ENCODE data around the gene SERPINB11.
"Not testable (repeated sequence)": the region's sequence is repeated elsewhere in the genome, so short reads cannot be mapped to it uniquely, and the experiment has no call there.

Gene SERPINB11, protein sequence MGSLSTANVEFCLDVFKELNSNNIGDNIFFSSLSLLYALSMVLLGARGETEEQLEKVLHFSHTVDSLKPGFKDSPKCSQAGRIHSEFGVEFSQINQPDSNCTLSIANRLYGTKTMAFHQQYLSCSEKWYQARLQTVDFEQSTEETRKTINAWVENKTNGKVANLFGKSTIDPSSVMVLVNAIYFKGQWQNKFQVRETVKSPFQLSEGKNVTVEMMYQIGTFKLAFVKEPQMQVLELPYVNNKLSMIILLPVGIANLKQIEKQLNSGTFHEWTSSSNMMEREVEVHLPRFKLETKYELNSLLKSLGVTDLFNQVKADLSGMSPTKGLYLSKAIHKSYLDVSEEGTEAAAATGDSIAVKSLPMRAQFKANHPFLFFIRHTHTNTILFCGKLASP

DNA sequence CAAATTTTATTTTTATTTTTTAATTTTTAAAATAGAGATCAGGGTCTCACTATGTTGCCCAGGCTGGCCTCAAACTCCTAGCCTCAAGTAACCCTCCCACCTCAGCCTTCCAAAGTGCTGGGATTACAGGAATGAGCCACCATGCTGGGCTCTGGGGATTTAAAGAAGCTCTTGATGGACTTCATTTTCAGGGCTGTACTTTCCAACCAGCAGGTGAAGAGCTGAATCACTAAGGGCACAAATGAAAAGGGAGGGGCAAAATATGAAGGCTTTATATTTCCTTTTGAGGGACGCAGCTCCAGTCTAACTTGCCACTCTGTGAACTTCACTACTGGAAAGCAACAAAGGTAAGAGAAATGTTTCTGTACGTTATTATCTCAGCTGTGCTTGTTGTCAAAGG is at the start of gene SERPINB11:
TSS of gene SERPINB11 (plus strand) at position 301 of the 400 bp plus-strand sequence. CDS start 7,234 bp downstream, outside the sequence.
- DNase-seq (ENCODE audit: low spot score) = no peak

DNA sequence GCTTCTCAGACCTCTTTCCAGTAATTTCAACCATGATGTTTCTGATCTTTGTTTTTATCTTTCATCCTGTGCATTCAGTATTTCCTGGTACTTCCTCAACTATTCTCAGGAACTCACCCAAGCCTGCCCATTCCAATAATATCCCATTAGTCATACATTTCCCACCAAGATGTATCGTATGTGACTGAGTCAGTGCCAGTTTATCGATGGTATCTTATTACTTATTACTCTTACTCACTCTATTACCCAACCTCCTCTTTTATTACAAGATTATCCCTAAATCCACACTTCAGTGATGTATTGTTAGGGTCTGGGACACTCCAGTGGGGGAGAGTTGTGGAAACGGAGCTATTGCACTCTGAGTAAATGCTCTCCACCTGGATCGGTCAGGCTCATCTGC is 43.8 kb upstream of the SERPINB11 start:
- DNase-seq (ENCODE audit: low spot score) = not testable (repeated sequence)

DNA sequence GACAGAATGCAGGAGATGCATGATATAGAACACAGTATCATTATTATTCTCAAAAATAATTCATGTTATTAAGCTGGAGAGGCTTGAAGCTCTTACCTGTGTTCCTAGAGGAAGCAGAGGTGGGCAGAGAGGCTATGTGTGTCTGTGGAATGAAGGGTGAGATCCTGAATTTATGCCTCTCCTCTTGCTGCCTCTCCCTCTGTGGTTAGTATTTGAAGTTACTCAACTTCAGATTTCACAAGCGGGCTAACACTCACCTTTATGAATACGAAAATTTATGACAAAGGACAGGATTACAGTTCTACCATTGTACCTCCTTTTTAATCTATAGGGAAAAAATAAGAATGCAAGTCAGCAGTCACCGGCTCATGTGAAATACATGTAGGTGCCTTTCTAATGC is 41.0 kb upstream of the SERPINB11 start, which contains the start of gene SERPINB3:
TSS of gene SERPINB3 (minus strand) at position 144 of the 400 bp plus-strand sequence. CDS start 677 bp downstream, outside the sequence.
- not testable (repeated sequence) for DNase-seq (ENCODE audit: low spot score)

DNA sequence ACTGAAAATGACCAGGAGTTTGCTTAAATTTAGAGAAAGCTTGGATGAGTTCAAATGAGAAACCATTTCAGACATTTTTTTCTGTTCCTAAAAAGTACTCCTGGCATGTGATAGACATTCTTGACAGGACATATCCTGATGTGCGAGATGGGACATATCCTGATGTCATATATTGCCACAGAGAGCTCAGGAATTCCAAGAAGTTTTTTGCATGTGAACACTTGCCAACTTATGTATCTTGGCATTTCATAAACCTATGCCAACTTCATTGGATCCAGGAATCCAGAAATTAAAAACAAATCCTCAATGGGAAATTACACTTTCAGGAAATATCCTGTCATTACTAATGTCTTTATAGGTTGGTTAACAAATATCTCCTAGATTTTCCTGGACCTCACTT is 38.2 kb upstream of the SERPINB11 start:
- no peak for DNase-seq (ENCODE audit: low spot score)

DNA sequence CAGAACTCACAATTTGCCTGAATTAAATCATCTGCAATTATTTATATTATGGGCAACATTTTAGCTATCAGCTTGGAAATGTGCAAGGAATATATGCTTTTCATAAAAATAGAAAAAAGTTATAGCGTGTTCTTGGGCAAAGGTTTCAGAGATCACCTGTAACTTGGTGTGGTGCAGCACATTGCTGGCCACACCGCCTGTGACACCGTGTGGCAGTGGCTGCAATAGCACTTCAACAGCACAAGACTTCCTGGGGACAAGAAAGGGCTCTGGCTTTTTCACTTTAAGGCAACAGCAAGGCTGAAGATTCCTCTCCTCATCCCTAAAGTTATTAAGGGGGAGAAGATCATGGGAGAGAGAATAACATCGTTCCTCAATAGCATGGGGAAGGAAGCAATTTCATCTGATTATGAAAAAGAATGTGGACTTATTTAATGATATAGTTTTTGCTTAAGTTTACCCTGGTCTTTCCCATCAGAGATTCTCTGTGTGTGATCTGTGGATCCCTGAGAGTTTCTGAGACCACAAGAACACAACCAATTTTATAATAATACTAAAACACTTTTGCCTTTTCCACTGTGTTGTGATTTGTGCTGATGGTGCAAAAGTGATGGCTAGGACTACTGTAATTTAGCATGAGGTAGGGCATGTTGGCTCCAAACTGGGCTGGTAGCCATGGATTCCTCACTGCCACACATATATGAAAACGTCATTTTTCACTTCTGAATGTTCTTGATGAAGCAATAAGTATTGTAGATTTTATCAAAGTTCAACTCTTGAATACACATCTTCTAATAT is 26.0 kb upstream of the SERPINB11 start:
- DNase-seq (ENCODE audit: low spot score) = no peak

DNA sequence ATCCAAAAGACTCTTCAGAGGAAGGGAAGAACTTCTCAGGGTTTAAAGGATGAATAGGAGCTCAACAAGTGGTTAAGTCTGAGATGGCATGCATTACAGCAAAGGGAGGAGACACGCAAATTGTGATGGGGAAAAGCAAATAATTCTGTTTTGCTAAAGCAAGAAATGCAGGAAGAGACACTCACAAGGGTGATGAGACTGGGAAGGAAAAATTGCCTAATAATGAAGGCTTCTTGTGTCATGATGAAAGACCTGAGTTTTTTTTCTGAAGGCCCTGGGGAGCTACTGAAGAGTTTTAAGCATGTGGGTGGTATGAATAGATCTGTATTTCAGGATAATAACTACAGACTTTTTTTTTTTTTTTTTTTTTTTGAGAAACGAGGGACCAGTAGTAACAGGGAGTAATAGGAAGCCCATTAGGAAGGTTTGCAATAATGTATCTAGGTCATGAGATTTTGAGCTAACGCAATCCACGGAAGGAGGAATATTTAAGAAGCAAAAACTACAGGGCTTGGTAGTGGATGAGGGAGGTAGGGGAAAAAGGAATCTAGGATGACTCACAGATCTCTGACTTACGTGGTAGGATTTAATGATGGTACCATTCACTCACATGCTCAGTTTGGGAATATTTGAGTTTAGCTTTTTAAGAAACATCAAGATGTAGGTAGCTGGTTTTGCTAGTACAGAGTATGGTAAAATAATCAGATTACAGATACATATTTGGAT is 25.1 kb upstream of the SERPINB11 start:
- DNase-seq (ENCODE audit: low spot score) = no peak

DNA sequence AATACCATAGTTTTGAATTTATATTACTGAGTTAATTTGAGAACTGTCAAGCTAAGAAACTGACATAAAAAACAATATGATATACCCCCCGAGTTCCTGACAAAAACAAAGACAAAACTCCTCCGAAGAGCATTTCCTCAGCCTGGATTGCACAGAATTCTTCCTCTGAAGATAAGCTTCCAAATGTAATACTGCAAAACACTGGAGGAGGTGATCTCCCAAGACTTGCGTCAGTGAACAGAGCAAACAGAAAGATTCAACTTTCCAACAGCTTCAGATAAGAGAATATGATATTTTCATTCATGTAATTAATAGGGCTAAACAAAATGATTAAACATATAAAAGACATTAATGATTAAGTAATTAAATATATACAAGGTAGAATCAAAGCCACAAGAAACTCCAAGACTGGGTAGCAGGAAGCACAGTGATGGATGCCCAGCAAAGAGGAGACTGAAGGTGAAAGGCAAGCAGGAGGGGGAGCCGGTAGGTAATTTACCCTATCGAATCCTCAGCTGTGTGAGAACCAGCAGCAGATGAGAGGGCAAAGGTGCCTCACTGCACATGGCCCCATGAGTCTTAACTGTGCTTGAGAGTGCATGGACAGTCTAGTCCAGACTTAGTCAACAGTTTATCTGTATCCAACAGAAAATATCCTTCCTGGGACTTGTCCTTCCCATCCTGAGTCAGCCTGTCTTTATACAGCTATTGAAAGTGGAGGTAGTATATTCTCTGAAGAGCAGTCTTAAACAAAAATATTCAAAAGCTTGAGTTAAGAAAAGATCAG is 22.7 kb upstream of the SERPINB11 start:
- no peak for DNase-seq (ENCODE audit: low spot score)

DNA sequence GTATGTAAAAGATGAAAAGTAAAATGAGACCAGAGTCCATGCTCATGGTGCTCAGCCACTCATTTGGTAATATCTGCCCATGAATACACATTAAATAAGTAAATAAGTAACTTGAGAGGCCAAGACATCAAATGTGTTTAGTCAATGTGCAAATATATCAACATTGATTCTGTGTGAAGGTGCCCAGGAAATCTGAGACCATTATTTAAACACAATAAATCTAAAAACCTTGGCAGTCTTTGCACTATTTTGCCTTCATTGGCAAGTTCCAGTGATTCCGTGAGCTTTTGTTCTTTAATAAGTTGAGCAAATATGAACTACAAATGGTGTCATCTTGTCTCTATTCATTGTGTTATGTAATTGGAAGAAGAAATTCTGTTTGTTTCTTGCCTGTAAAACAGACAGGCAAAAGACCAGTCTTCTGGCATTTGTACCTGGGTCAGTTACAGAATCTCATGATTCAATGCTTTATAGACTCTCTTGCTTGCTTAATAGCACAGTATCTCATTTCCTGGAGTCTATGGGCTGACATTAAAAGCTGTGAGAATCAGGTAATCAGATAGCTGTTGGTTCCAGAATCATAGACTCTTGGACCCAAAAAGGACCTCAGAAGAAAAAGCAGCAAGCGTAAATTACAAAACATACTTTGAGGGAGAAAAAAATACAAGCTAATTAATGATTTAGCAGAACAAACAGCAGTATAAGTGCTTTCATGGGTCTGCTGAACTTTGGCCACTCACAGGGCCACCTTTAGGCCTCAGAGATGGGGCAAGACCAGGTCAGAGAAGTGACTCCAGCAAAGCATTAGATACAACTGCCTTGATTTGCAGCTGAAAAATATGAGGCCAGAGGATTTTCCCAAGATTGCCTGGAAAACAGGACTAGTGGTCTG is 21.1 kb upstream of the SERPINB11 start:
- DNase-seq (ENCODE audit: low spot score) = no peak

DNA sequence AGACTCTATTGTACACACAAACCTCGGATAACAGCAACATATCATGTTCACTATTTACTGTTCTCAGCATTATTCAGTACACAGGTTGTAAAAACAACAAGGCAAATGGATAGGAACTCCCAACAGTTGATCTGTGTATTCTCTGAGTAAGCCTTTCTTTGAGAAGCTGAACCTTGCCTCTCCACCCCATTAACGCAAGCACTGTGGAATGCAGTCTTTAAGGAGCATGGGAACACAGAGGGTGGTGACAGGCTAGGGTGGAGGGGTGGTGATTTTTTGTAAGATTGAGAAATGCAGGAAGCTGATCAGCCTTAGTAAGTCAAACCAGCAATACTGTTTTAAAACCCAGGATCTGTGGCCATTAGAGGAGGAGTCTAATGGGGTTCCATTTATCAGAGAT is 19.6 kb upstream of the SERPINB11 start:
- no peak for DNase-seq (ENCODE audit: low spot score)

DNA sequence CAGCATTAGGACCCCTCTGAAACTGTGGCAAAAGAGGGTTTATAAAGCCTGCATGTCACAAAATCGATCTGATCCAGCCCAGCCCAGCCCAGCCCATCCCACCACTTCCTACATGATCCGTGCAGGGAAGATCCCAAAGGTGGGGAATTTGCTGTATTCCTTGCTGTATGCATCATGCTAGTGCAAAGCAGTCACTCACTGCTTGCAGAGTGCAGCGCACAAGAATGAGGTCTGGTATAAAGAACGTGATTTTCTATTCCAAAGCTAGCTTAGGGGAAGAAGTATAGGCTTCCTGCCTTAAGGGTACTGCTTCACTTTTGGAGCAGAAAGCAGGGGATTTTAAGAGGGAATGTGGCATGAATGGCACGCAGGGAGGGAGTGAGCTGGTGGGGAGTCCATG is 18.9 kb upstream of the SERPINB11 start:
- DNase-seq (ENCODE audit: low spot score) = no peak

DNA sequence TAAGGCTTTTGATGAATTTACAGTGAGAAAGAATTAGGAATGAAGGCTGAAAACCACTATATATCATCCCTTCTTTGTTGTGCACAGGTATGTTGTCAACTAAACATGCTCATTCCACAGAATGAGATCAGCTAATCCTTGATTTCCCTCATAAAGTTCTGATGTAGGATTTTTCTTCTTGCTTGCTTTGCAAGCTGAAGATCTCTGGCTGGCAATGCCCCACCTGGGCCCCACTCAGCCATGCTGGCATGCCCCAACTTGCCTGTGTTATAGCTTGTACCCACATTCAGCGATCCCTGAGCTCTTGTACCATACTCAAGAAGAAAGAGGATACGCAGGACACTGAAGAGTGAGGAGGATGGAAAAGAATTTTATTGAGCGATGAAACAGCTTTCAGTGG is 18.0 kb upstream of the SERPINB11 start:
- DNase-seq (ENCODE audit: low spot score) = no peak

DNA sequence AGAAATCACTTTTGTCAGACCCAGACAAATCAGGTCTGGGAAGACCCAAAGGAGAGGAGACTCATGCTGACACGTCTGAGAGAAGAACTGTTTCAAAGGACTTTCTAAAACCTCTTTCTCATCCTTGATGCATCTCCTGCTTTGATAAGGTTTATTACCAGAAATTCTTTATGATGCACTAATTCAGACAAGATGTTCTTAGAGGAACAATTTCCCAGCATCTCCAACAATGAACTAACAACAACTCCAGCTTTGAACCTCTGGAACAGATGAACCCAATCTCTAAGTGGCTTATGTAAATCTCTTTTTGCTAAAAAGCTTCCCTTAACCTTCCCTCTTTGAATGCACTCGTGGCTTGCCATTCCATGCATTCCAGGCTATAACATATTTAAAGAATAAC is 15.9 kb upstream of the SERPINB11 start:
- DNase-seq (ENCODE audit: low spot score) = no peak

DNA sequence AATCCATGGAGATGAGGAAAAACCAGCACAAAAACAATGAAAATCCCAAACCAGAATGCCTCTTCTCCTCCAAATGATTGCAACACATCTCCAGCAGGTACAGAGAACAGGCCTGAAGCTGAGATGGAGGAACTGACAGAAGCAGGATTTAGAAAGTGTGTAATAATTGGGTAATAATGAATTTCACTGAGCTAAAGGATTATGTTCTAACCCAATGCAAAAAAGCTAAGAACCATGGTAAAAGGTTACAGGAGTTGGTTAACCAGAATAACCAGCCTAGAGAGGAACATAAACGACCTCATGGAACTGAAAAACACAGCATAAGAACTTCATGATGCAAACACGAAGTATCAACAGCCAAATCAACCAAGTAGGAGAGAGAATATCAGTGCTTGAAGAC is 13.7 kb upstream of the SERPINB11 start:
- no peak for DNase-seq (ENCODE audit: low spot score)

DNA sequence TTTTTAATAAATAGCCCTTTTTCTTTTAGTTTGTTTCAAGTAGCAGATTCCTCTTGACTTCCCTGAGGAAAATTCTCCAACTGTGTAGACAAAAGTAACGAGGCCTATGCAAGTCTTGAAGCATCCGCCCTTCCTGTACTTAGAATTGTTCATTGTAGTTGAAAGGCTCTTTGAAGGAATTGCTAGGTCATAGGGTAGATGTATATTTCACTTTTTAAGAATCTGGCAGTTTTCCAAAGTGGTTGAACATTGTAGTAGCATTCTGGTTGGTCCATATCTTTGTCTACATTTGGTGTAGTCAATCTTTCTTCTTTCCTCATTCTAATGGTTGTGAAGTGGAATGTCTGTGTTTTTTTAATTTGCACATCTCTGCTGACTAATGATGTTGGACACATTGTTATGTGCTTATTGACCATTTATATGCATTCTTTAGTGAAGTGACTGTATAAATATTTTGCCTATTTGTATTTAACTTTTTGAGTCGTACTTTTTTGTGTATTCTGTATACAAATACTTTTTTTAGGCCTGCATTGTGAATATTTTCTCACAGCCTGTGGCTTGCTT is 5.6 kb upstream of the SERPINB11 start:
- no peak for DNase-seq (ENCODE audit: low spot score)

DNA sequence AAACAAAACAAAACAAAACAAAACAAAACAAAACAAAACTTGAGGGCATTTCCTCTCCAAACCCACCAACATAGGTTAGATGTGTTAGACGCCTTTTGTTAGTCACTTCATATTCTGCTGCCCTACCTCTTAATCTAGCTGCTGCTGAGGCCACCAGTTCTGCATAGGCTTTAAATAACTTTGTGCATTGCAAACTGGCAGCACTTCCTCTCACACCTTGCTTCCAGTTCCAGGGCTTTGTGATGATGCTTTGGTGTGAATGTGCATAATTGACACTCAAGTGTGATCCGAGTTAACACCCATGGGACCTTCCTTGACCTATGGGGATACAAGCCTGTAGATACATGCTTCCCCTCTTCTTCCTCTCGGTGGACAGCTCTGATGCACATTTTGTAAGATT is 2.3 kb upstream of the SERPINB11 start:
- DNase-seq (ENCODE audit: low spot score) = no peak

DNA sequence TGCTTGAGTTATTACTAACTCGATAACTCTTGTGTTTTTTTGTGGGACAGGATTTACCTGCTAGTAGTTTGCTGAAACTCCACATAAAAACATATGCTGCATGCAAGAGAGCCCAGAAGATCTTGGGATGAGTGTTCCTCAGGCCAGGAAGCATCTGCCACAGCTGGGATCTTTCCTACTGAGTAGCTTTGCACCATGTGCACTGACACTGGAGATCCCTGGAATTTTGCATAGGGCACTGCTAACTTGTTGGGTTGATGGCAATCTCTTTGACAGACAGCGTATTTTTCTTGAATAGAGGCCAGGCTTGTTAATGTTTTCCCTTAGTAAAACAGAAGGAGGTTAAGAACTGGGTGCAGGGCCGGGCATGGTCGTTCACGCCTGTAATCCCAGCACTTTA is 808 bp upstream of the SERPINB11 start:
- no peak for DNase-seq (ENCODE audit: low spot score)

DNA sequence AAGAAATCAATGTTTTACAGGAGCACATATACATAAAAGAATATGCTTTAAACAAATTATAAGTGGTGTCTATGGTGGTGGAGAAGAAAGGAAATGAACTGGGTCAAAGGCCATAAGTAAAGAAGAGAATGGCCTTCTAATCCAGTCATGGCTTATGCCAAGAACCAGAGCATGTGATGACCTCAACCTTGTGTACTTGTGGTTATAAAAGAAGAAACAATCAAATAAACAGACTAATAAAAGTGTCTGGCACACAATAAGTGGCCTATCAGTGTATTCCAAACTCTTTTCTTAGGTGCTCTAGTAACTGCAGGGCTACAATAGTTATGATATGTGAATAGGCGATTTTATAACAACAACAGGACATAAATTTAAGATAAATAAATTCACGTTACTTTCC is 2.6 kb downstream of the SERPINB11 start:
- DNase-seq (ENCODE audit: low spot score) = no peak

DNA sequence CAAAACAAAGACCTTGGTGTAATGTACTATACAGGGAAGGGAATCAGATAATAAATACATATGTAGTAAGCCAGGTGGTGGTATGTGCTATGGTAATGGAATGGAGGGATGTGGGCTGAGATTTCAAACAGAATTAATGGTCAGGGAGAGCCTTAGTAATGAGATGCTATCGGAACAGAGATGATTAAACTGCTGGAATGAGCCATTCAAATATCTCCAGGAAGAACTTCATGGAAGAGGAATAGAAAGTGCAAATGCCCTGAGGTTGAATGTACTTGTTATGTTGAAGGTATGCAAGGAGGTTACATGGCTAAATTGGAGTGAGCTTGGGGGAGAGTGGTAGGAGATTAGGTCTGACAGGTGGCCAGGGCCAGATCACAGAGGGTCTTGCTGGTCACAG is 5.1 kb downstream of the SERPINB11 start:
- no peak for DNase-seq (ENCODE audit: low spot score)

DNA sequence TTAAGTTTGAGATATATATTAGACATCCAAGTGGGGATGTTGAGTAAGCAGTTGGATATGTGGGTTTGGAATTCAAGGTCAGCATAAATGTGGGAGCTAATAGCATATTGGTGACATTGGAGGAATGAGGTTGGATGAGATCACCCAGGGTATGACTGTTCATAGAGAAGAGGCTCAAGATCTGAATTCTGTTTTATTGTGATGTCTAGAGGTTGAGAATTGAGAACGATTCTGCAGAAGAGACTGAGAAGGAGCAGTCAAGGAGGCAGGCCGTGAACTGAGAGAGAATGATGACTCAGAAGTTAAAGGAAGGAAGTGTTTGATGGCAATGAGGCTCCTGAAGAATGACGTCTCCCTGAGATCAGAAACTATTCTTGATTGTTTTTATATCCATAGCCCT is 5.9 kb downstream of the SERPINB11 start:
- DNase-seq (ENCODE audit: low spot score) = no peak

Measured in CD4-positive, alpha-beta T cell treated with Interleukin-6 at 100 ng/mL for 8 hours (primary cell).